HG03196 (cell line): Measurements from ENCODE around the gene POGZ.
"Not testable (repeated sequence)": the region's sequence is repeated elsewhere in the genome, so short reads cannot be mapped to it uniquely, and the experiment has no call there.

Experiments
- ATAC-seq: cut with Tn5 transposase; IDR thresholded peaks from one replicate; pipeline ENCODE4 v1.9.1; 2021; ENCODE audit not compliant: unreplicated experiment

The POGZ gene

DNA sequence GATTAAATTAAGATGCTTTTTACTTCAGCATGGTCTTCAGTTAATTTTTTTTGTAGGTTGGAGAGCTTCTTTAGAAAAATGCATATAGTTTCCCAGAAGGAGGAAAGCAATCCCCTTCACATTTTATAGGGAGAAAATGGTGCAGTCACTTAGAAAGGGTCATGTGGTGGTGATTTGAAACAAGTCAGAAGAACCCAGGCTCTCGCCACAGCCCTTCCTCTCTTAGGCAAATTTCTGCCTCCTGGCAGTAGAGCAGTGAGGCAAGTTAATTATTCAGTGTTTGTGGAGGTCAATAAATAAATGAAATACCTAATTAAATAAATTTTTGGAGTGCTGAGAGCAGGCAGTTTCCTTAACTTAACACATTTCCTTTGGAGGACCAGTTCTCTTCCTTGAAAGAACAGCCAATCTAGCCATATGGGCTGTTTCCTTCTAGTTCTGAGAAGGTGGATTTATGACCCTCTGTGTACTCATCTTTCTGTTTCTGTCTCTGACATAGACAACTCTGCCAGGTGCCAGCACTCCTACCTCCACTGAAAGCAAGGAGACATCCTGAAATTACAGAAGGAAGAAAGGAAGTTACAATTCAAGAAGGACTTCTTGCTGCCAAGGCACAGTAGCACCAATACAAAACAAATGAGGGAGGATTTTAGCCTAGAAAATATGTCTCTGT, 19.0 kb upstream of the POGZ start:
- no peak for ATAC-seq

- ATAC-seq: no peak
Observed at GRCh38 chr1:151477066-151477465, 17.8 kb upstream of the POGZ start.

DNA sequence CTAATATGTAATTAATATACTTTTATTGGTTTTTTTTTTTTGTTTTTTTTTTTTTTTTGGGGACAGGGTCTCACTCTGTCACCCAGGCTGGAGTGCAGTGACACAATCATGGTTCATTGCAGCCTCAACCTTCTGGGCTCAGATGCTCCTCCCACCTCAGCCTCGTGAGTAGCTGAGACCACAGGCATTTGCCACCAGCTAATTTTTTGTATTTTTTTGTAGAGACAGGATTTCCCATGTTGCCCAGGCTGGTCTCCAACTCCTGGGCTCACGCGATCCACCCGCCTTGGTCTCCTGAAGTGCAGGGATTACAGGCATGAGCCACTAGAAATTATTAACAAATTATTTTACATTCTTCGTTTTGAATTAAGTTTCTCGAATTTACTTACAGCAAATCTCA, 16.8 kb upstream of the POGZ start:
- no peak for ATAC-seq

DNA sequence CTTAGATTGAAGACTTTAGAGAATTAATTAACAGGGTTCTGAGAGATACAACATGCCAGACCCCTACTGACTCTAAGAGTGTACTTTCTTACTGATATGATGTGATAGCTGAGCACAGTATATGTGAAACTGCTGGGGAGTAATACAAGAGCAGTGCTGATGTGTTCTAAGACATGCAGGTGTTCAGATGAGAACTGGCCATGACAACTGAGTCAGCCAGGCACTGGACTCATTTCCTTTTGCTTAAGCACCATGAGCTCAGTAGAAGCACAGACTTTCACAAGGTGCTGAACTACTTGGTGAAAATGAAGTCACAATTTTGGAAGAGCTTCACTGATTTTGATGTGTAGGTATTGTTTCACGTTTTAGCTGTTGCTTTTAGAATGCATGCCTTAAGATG, 15.9 kb upstream of the POGZ start:
- ATAC-seq: peak; percentile 77

- ATAC-seq: no peak
Observed at GRCh38 chr1:151474745-151475144, 15.5 kb upstream of the POGZ start.

GRCh38 chr1:151472856-151473731, 13.8 kb upstream of the POGZ start:
- ATAC-seq: no peak

DNA sequence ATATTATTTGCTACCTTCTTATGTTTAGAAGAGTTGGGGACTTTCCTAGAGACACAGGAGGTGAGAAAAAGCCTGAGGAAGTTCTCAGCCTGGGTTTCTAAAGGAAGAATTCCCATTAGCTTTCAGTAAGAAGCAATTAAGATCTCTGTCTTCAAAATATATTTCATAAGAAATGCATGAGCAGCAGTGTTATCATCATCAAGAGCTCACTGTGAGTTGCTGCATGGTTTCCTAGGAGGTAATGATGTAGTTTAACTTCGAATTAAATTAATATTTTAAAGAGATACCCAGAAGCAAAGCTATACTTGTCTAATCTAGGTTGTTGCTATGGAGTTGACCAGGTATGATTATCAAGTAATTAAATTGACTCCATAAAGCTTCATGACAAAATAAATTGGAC, 5.7 kb upstream of the POGZ start:
- ATAC-seq: no peak

- no peak for ATAC-seq
Observed at GRCh38 chr1:151461694-151462093, 2.4 kb upstream of the POGZ start.

- ATAC-seq: peak; percentile 24
Observed at GRCh38 chr1:151458802-151459330, 428 bp downstream of the POGZ start.

DNA sequence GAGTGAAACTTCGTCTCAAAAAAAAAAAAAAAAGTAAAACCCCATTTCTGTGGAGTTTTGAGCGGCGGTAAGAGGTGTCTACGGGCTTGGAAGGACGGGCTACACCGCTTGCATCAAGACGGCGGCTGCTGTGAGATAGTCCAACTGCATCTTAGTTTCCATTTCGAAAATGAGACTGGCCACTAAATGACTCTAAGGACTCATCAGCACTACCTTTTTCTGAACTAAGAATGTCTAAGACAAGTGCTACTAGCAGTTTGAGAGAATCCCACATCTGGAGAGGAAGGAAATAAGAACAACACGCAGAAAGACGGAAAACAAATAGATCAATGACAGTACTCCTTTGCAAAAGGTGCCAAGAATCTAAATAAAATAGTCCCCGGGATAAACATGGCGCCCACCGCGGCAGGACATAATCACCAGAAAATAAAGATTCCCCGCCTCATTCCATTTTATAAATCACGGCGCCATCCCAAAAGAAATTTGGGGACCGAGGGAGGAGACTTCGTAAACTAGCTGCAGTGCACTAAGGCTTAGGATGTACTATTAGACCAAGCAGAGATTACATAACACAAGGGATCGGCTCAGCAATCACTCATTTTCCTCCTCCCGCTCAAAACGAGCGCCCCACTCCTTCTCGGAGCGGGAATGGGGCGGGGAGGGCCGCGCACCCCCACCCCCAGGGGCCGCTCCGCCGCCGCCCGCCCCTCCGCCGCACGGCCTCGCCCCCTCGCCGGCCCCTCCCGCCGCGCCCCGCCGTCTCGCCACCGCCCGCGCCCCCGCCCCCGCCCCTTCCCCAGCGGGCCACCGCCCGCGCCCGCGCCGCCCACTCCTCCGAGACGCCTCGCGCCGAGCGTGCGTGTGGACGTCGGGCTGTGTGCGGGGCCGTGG, 1.1 kb downstream of the POGZ start:
- ATAC-seq: peak; percentile 36

GRCh38 chr1:151455966-151456365, 3.3 kb downstream of the POGZ start:
- ATAC-seq: no peak

GRCh38 chr1:151455231-151455630, 4.1 kb downstream of the POGZ start:
- ATAC-seq: no peak

DNA sequence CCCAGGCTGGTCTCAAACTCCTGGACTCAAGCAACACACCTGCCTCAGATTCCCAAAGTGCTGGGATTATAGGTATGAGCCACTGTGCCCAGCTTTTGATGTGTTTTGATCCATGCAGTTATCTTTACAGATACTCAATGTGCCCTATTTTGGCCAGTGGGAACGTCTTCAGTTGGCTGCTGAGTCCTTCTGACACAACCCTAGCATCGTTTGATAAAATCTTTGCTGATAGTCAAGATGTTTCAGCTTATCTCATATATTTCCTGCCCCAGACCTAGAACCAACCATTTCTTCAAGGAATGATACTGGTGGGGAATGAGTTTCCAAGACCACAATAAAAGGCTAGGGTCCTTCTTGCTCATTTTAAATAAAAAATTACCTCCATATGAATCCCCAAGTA, 11.6 kb downstream of the POGZ start:
- ATAC-seq: no peak

DNA sequence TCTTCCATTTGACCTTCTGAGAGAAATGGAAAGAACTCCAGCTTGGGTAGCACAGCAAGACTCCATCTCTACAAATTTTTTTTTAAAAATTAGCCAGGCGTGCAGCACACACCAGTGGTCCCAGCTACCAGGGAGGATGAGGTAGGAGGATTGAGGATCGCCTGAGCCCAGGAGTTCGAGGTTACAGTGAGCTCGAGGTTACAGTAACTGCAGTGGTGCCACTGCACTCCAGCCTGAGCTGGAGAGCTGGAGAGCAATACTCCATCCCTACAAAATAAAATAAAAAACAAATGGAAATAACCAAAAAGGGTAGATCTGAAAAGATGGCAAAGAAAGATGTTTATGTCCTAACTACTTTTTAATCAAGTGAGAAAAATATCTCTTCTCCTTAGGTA, 14.5 kb downstream of the POGZ start:
- ATAC-seq: no peak

- ATAC-seq: peak; percentile 68
Observed at GRCh38 chr1:151443846-151444782, 15.2 kb downstream of the POGZ start.

DNA sequence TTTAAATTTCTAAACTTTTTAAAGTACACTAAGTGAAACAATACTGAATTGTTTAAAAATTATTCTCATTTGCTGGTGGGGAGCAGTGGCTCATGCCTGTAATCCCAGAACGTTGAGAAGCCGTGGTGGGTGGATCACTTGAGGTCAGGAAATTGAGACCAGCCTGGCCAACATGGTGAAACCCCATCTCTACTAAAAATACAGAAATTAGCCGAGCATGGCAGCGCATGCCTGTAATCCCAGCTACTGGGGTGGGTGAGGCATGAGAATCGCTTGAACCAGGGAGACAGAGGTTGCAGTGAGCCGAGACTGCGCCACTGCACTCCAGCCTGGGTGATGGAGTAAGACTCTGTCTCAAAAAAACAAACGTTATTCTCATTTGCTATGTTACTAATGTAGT, 21.9 kb downstream of the POGZ start:
- ATAC-seq: not testable (repeated sequence)

GRCh38 chr1:151436985-151437384, 22.3 kb downstream of the POGZ start:
- ATAC-seq: no peak

DNA sequence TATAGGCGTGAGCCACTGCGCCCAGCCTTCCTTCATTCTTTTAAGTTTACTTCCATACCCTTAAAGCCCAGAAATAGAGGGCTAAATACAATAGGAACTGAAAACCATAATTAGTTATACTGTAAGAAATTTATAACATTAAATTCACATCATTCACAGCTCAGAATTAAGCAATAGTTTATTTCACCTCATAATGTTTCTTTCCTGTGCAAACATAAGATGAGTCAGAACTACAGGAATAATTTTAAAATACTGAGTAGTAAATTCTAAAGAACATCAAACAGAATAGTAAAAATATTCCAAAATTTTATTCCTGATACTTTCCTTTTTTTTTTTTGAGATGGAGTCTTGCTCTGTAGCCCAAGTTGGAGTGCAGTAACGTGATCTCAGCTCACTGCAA, 24.1 kb downstream of the POGZ start:
- no peak for ATAC-seq

GRCh38 chr1:151433827-151434226, 25.5 kb downstream of the POGZ start:
- ATAC-seq: not testable (repeated sequence)

DNA sequence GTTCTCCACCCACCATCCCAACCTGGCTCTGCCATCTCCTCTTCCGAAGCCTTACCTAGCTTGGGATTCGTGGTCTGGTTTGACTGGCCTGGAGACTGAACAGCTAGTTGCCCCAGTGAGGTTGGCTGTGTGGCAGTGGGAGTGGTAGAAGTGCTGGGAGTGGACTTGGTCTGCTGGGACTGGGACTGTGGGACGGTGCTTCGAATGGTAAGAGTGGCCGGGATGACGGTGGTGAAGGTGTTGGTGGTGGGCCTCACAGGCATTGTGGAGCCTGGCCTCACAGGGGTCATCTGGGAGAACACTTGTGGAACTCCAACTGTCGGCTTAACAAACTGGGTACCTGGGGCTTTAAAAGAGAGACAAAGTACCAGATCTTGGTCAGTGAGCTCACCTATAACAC, 31.2 kb downstream of the POGZ start:
- no peak for ATAC-seq
